Measurements from ENCODE around the gene SNX13. TPM values are rescaled to one million over a fixed set of nuclear protein-coding genes. Genes with fewer than 3 reads are reported as not detected.

The SNX13 gene
- total RNA-seq, 1 experiment from 2014 or later = 29.0 TPM

DNA sequence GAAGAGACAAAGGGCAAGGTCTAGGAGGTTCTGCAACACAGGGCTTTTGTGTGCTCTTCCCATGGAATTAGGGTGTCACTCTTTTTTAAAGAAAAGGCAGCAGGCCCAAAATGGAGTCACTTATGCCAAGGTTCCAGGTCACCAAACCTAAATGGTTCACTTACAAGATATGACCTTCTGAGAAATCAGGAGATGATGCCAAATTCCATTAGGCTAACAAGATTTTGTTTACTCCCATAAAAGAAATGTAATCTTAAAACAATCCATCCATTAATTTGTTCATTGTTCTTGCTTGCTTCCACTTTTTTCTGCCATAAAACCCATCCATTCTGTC, 158.1 kb downstream of the SNX13 start:
- no peaks in the 10 kb centered on the region for H3K79me1 ChIP-seq (ENCODE audit: insufficient read depth, low read depth, low read length, poor library complexity, severe bottlenecking)
- no peaks in the 10 kb centered on the region for H3K9me3 Mint-ChIP-seq
- H3K36me3 Mint-ChIP-seq (ENCODE audit: insufficient read depth in 1 of 3, low read depth in 3 of 3) = no peaks in the 10 kb centered on the region
- no peaks in the 10 kb centered on the region for H3K27me3 ChIP-seq (ENCODE audit: insufficient read depth, low read length)
- H3K23me2 ChIP-seq (ENCODE audit: insufficient read length, low read depth, low read length, poor library complexity, severe bottlenecking) = no peaks in the 10 kb centered on the region
- H3K23ac ChIP-seq (ENCODE audit: insufficient read length, low read depth, low read length) = no peak overlapping the region
- H3K4me2 ChIP-seq (ENCODE audit: insufficient read depth, insufficient read length, low read length) = no peak overlapping the region
- no peak overlapping the region for H3T11ph ChIP-seq (ENCODE audit: low read length)
- no peak overlapping the region for H2BK12ac ChIP-seq (ENCODE audit: insufficient read length, low read depth, low read length)
- no peak overlapping the region for H2BK120ac ChIP-seq (ENCODE audit: low read depth, low read length, poor library complexity, severe bottlenecking)
- no peak overlapping the region for H2BK15ac ChIP-seq (ENCODE audit: low read depth, low read length)
- H4K20me1 ChIP-seq (ENCODE audit: control insufficient read depth, insufficient read depth, insufficient read length) = no peaks in the 10 kb centered on the region
- H4K91ac ChIP-seq (ENCODE audit: insufficient read length, low read depth, low read length) = no peak overlapping the region
- DNase-seq = no peak
- no peak overlapping the region for H2BK5ac ChIP-seq (ENCODE audit: insufficient read length, low read length)
- no peak overlapping the region for H3K4me3 Mint-ChIP-seq
- H3K79me2 ChIP-seq (ENCODE audit: insufficient read depth, low read length) = no peaks in the 10 kb centered on the region
- H3K4ac ChIP-seq (ENCODE audit: low read depth, low read length) = no peak overlapping the region
- no peak overlapping the region for H3K27ac ChIP-seq (ENCODE audit: insufficient read length, low read depth, low read length)
- no peak overlapping the region for H3K18ac ChIP-seq (ENCODE audit: insufficient read length, low read depth, low read length)
- no peak overlapping the region for H4K8ac ChIP-seq (replicated peaks; ENCODE audit: insufficient read length, low read depth, low read length)
- no peak overlapping the region for H2AK5ac ChIP-seq (ENCODE audit: insufficient read length, low read length)
- H3K27me3 Mint-ChIP-seq (ENCODE audit: low read depth) = no peaks in the 10 kb centered on the region
- no peak overlapping the region for H2AFZ ChIP-seq (ENCODE audit: low read length)
- H2BK20ac ChIP-seq (ENCODE audit: low read depth, low read length, poor library complexity, severe bottlenecking) = no peak overlapping the region
- H3K9ac ChIP-seq (ENCODE audit: extremely low read depth, insufficient read length, low read length) = no peak overlapping the region
- no peak overlapping the region for H3K56ac ChIP-seq (ENCODE audit: insufficient read length, low read depth, low read length)
- no peaks in the 10 kb centered on the region for H3K4me1 ChIP-seq (ENCODE audit: insufficient read depth, low read length)
- H3K14ac ChIP-seq (ENCODE audit: insufficient read depth, low read length) = no peak overlapping the region
- TF ChIP-seq, protein P1, sequence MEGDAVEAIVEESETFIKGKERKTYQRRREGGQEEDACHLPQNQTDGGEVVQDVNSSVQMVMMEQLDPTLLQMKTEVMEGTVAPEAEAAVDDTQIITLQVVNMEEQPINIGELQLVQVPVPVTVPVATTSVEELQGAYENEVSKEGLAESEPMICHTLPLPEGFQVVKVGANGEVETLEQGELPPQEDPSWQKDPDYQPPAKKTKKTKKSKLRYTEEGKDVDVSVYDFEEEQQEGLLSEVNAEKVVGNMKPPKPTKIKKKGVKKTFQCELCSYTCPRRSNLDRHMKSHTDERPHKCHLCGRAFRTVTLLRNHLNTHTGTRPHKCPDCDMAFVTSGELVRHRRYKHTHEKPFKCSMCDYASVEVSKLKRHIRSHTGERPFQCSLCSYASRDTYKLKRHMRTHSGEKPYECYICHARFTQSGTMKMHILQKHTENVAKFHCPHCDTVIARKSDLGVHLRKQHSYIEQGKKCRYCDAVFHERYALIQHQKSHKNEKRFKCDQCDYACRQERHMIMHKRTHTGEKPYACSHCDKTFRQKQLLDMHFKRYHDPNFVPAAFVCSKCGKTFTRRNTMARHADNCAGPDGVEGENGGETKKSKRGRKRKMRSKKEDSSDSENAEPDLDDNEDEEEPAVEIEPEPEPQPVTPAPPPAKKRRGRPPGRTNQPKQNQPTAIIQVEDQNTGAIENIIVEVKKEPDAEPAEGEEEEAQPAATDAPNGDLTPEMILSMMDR (conservative IDR thresholded peaks at IDR 0.05) = no peak
- peaks cover 3 to 5% of the 10 kb centered on the region in 2 experiments for H3K4me1 Mint-ChIP-seq
- no peaks in the 10 kb centered on the region for H3K9me3 ChIP-seq (ENCODE audit: control insufficient read depth, low read depth, low read length)
- no peak overlapping the region for H4K5ac ChIP-seq (ENCODE audit: insufficient read length, low read depth, low read length)
- no peak overlapping the region; a peak in 1 of 7 replicates for H3K27ac Mint-ChIP-seq
